Parathyroid adenoma (tissue), 2 donors: Measurements from ENCODE around the gene MYCL.

Experiments
- H2AFZ ChIP-seq: fragments of 300-600 bp; sonication (generic); one replicate; pipeline ENCODE4 v1.7.0; 2017; ENCODE audit warnings: antibody characterized with exemption, mild to moderate bottlenecking
- H3K27ac ChIP-seq: fragments of 300-600 bp; sonication (generic); one replicate; pipeline ENCODE4 v1.7.0; 2017
- H3K27me3 ChIP-seq: fragments of 300-600 bp; sonication (generic); one replicate; pipeline ENCODE4 v1.7.0; 2017; ENCODE audit warnings: low read length; ENCODE audit not compliant: control insufficient read depth, insufficient read depth
- H3K36me3 ChIP-seq: fragments of 300-600 bp; sonication (generic); one replicate; pipeline ENCODE4 v1.7.0; 2017; ENCODE audit warnings: low read length; ENCODE audit not compliant: control insufficient read depth, insufficient read depth
- H3K4me1 ChIP-seq: fragments of 300-600 bp; sonication (generic); one replicate; pipeline ENCODE4 v1.7.0; 2017; ENCODE audit warnings: control low read depth
- H3K4me2 ChIP-seq: fragments of 300-600 bp; sonication (generic); one replicate; pipeline ENCODE4 v1.7.0; 2017; ENCODE audit warnings: low read length
- H3K4me3 ChIP-seq: fragments of 300-600 bp; sonication (generic); one replicate; pipeline ENCODE4 v1.7.0; 2017; ENCODE audit warnings: low read depth, low read length
- H3K79me2 ChIP-seq: fragments of 300-600 bp; sonication (generic); one replicate; pipeline ENCODE4 v1.7.0; 2017; ENCODE audit warnings: control low read depth
- H3K9ac ChIP-seq: fragments of 300-600 bp; sonication (generic); one replicate; pipeline ENCODE4 v1.7.0; 2017; ENCODE audit warnings: mild to moderate bottlenecking
- H3K9me3 ChIP-seq: fragments of 300-600 bp; sonication (generic); one replicate; pipeline ENCODE4 v1.7.0; 2017; ENCODE audit warnings: low read length; ENCODE audit not compliant: control insufficient read depth
- TF ChIP-seq, protein P1 (sequence below): fragments of 300-600 bp; sonication (generic); IDR thresholded peaks from one replicate; pipeline ENCODE4 v1.7.0; 2017; ENCODE audit warnings: antibody characterized with exemption, mild to moderate bottlenecking
- donor health status: primary hyperparathyroidism.

MYCL gene

DNA sequence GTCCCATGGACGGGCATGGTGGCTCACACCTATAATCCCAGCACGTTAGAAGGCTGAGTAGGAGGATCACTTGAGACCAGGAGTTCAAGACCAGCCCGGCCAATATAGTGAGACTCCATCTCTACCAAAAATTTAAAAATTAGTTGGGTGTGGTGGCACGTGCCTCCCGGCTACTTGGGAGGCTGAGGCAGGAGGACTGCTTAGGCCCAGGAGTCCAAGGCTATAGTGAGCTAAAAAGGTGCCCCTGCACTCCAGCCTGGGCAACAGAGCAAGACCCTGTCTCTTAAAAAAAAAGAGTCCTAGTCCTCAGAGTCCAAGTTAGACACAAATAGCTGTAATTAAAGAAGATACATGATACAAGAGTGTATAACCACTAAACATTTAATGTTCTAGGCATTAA, 38.5 kb downstream of the MYCL start:
- Histone ChIP-seq H2AFZ (no peak overlapping the region), H3K9ac (no peak overlapping the region), H3K4me2 (no peak overlapping the region), H3K36me3 (no peaks in the 10 kb centered on the region), H3K9me3 (no peaks in the 10 kb centered on the region), H3K4me1 (no peaks in the 10 kb centered on the region), H3K79me2 (peaks cover 3% of the 10 kb centered on the region), H3K4me3 (no peak overlapping the region), H3K27me3 (no peaks in the 10 kb centered on the region), H3K27ac (no peak overlapping the region)
- TF ChIP-seq, protein P1, sequence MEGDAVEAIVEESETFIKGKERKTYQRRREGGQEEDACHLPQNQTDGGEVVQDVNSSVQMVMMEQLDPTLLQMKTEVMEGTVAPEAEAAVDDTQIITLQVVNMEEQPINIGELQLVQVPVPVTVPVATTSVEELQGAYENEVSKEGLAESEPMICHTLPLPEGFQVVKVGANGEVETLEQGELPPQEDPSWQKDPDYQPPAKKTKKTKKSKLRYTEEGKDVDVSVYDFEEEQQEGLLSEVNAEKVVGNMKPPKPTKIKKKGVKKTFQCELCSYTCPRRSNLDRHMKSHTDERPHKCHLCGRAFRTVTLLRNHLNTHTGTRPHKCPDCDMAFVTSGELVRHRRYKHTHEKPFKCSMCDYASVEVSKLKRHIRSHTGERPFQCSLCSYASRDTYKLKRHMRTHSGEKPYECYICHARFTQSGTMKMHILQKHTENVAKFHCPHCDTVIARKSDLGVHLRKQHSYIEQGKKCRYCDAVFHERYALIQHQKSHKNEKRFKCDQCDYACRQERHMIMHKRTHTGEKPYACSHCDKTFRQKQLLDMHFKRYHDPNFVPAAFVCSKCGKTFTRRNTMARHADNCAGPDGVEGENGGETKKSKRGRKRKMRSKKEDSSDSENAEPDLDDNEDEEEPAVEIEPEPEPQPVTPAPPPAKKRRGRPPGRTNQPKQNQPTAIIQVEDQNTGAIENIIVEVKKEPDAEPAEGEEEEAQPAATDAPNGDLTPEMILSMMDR = no peak

DNA sequence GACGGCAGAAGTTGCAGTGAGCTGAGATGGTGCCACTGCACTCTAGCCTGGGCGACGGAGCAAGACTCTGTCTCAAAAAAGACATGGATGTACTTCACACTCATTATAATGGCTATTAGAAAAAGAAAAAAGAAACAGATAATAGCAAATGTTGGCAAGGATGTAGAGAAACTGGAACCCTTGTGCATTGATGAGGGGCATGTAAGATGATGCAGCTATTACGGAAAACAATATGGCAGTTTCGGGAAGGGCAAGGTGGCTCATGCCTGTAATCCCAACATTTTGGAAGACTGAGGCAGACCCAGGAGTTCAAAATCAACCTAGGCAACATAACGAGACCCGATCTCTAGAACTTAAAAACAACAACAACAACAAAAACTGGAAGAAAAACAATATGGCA, 40.7 kb downstream of the MYCL start:
- Histone ChIP-seq H3K27ac (no peak overlapping the region), H3K9me3 (no peaks in the 10 kb centered on the region), H3K27me3 (no peaks in the 10 kb centered on the region), H3K79me2 (peaks cover 3% of the 10 kb centered on the region), H3K4me1 (no peaks in the 10 kb centered on the region), H2AFZ (no peak overlapping the region), H3K9ac (no peak overlapping the region), H3K4me2 (no peak overlapping the region), H3K4me3 (no peak overlapping the region), H3K36me3 (no peaks in the 10 kb centered on the region)
- TF ChIP-seq, protein P1 = no peak

GRCh38 chr1:39859859-39860812, 41.6 kb downstream of the MYCL start:
- TF ChIP-seq, protein P1 = no peak
- H3K9ac ChIP-seq = no peak overlapping the region
- H3K4me1 ChIP-seq = no peaks in the 10 kb centered on the region
- no peak overlapping the region for H2AFZ ChIP-seq
- no peak overlapping the region for H3K27ac ChIP-seq
- H3K27me3 ChIP-seq = no peaks in the 10 kb centered on the region
- no peaks in the 10 kb centered on the region for H3K36me3 ChIP-seq
- H3K4me2 ChIP-seq = no peak overlapping the region
- H3K9me3 ChIP-seq = no peaks in the 10 kb centered on the region
- H3K4me3 ChIP-seq = no peak overlapping the region
- peaks cover 3% of the 10 kb centered on the region for H3K79me2 ChIP-seq

GRCh38 chr1:39858315-39858714, 43.4 kb downstream of the MYCL start:
- Histone ChIP-seq H3K9ac (no peak overlapping the region), H3K79me2 (no peaks in the 10 kb centered on the region), H3K36me3 (no peaks in the 10 kb centered on the region), H3K4me3 (no peak overlapping the region), H3K4me2 (no peak overlapping the region), H3K27ac (no peak overlapping the region), H2AFZ (no peak overlapping the region), H3K9me3 (no peaks in the 10 kb centered on the region), H3K4me1 (no peaks in the 10 kb centered on the region), H3K27me3 (no peaks in the 10 kb centered on the region)
- TF ChIP-seq, protein P1 = no peak
